Measurements from ENCODE around the gene CCDC85A.

The CCDC85A gene

GRCh38 chr2:56357655-56358295 lies 174.0 kb downstream of the CCDC85A start:
- Histone ChIP-seq H3K4me2 (ENCODE audit: low read depth, low read length) (no peak overlapping the region), H3K9me3 (replicated peaks; ENCODE audit: insufficient read depth, low read length) (no peaks in the 10 kb centered on the region), H4K20me1 (ENCODE audit: insufficient read depth, low read length) (no peaks in the 10 kb centered on the region), H2AFZ (ENCODE audit: low read length) (no peak overlapping the region), H3K4me3 (ENCODE audit: low read length) (no peak overlapping the region), H3F3A (ENCODE audit: insufficient read depth, low read length) (no peaks in the 10 kb centered on the region), H3K4me1 (ENCODE audit: low read length) (no peaks in the 10 kb centered on the region), H3K9me2 (replicated peaks; ENCODE audit: insufficient read depth, low read length) (no peaks in the 10 kb centered on the region), H3K27ac (ENCODE audit: low read length) (no peak overlapping the region), H3K27me3 (replicated peaks; ENCODE audit: insufficient read depth, low read length) (no peaks in the 10 kb centered on the region), H3K79me2 (ENCODE audit: low read length) (no peaks in the 10 kb centered on the region), H3K9ac (ENCODE audit: low read length) (no peak overlapping the region), H3K36me3 (replicated peaks; ENCODE audit: insufficient read depth, low read length) (no peaks in the 10 kb centered on the region)
- no peak for DNase-seq
- no peak for TF ChIP-seq EZH2 (optimal IDR thresholded peaks at IDR 0.05; ENCODE audit: low read depth, low read length)
- no peak for TF ChIP-seq CTCF (IDR thresholded peaks at IDR 0.05; ENCODE audit: low read length)
- TF ChIP-seq EZH2phosphoT487 (IDR thresholded peaks at IDR 0.05; ENCODE audit: low read length): no peak

- no peak overlapping the region for H3K9ac ChIP-seq (ENCODE audit: low read length)
- no peak overlapping the region for H3K27ac ChIP-seq (ENCODE audit: low read length)
- no peak for TF ChIP-seq EZH2phosphoT487 (IDR thresholded peaks at IDR 0.05; ENCODE audit: low read length)
- TF ChIP-seq CTCF (IDR thresholded peaks at IDR 0.05; ENCODE audit: low read length): no peak
- no peak for TF ChIP-seq EZH2 (optimal IDR thresholded peaks at IDR 0.05; ENCODE audit: low read depth, low read length)
- no peak overlapping the region for H3K4me2 ChIP-seq (ENCODE audit: low read depth, low read length)
- no peaks in the 10 kb centered on the region for H4K20me1 ChIP-seq (ENCODE audit: insufficient read depth, low read length)
- no peaks in the 10 kb centered on the region for H3K9me2 ChIP-seq (replicated peaks; ENCODE audit: insufficient read depth, low read length)
- H3K36me3 ChIP-seq (replicated peaks; ENCODE audit: insufficient read depth, low read length): no peaks in the 10 kb centered on the region
- H3K9me3 ChIP-seq (replicated peaks; ENCODE audit: insufficient read depth, low read length): no peaks in the 10 kb centered on the region
- no peaks in the 10 kb centered on the region for H3K27me3 ChIP-seq (replicated peaks; ENCODE audit: insufficient read depth, low read length)
- no peak overlapping the region for H2AFZ ChIP-seq (ENCODE audit: low read length)
- no peak overlapping the region for H3K4me3 ChIP-seq (ENCODE audit: low read length)
- no peaks in the 10 kb centered on the region for H3K79me2 ChIP-seq (ENCODE audit: low read length)
- no peak for DNase-seq
- H3K4me1 ChIP-seq (ENCODE audit: low read length): no peaks in the 10 kb centered on the region
- no peaks in the 10 kb centered on the region for H3F3A ChIP-seq (ENCODE audit: insufficient read depth, low read length)
These were observed 178.1 kb downstream of the CCDC85A start for GRCh38 chr2:56361844-56362243.

GRCh38 chr2:56364902-56365301 lies 181.1 kb downstream of the CCDC85A start:
- TF ChIP-seq EZH2 (optimal IDR thresholded peaks at IDR 0.05; ENCODE audit: low read depth, low read length): no peak
- no peak for TF ChIP-seq CTCF (IDR thresholded peaks at IDR 0.05; ENCODE audit: low read length)
- no peak for TF ChIP-seq EZH2phosphoT487 (IDR thresholded peaks at IDR 0.05; ENCODE audit: low read length)
- H3K4me2 ChIP-seq (ENCODE audit: low read depth, low read length): no peak overlapping the region
- H3K4me1 ChIP-seq (ENCODE audit: low read length): no peaks in the 10 kb centered on the region

More at GRCh38 chr2:56364902-56365301, 181.1 kb downstream of the CCDC85A start:
- no peaks in the 10 kb centered on the region for H3K9me3 ChIP-seq (replicated peaks; ENCODE audit: insufficient read depth, low read length)
- no peaks in the 10 kb centered on the region for H3K79me2 ChIP-seq (ENCODE audit: low read length)
- no peaks in the 10 kb centered on the region for H3F3A ChIP-seq (ENCODE audit: insufficient read depth, low read length)
- no peak overlapping the region for H2AFZ ChIP-seq (ENCODE audit: low read length)
- no peaks in the 10 kb centered on the region for H3K9me2 ChIP-seq (replicated peaks; ENCODE audit: insufficient read depth, low read length)
- H3K9ac ChIP-seq (ENCODE audit: low read length): no peak overlapping the region
- DNase-seq: no peak
- H3K27ac ChIP-seq (ENCODE audit: low read length): no peak overlapping the region
- H3K4me3 ChIP-seq (ENCODE audit: low read length): no peak overlapping the region
- H3K36me3 ChIP-seq (replicated peaks; ENCODE audit: insufficient read depth, low read length): no peaks in the 10 kb centered on the region
- H4K20me1 ChIP-seq (ENCODE audit: insufficient read depth, low read length): no peaks in the 10 kb centered on the region
- no peaks in the 10 kb centered on the region for H3K27me3 ChIP-seq (replicated peaks; ENCODE audit: insufficient read depth, low read length)

Data from MM.1S (cell line).